ENCODE measurements around the gene PHRF1.

The PHRF1 gene

GRCh38 chr11:574632-575312, 1.5 kb upstream of the PHRF1 start:
- H3K9me3 Mint-ChIP-seq, result no peaks in the 10 kb centered on the region
- H3K36me3 Mint-ChIP-seq, result no peaks in the 10 kb centered on the region
- peaks cover 39% of the 10 kb centered on the region for H3K4me1 Mint-ChIP-seq
- peak overlapping the region; percentile 83 for H3K27ac Mint-ChIP-seq
- H3K4me3 Mint-ChIP-seq, result peak overlapping the region; percentile 84
- H3K27me3 Mint-ChIP-seq, result no peaks in the 10 kb centered on the region

- H3K4me3 Mint-ChIP-seq, result peak overlapping the region; percentile 84
- no peaks in the 10 kb centered on the region for H3K36me3 Mint-ChIP-seq
- peak overlapping the region; percentile 83 for H3K27ac Mint-ChIP-seq
- peaks cover 45% of the 10 kb centered on the region for H3K4me1 Mint-ChIP-seq
- H3K9me3 Mint-ChIP-seq, result no peaks in the 10 kb centered on the region
- no peaks in the 10 kb centered on the region for H3K27me3 Mint-ChIP-seq
Observed at GRCh38 chr11:575313-575995, 816 bp upstream of the PHRF1 start.

GRCh38 chr11:576811-577610, 741 bp downstream of the PHRF1 start:
- Mint-ChIP-seq H3K36me3 (no peaks in the 10 kb centered on the region), H3K4me1 (peaks cover 57% of the 10 kb centered on the region), H3K27ac (peak overlapping the region; percentile 87), H3K9me3 (no peaks in the 10 kb centered on the region), H3K27me3 (no peaks in the 10 kb centered on the region), H3K4me3 (peak overlapping the region; percentile 93)

GRCh38 chr11:577611-577894, 1.3 kb downstream of the PHRF1 start:
- Mint-ChIP-seq H3K4me1 (peaks cover 57% of the 10 kb centered on the region), H3K27me3 (no peaks in the 10 kb centered on the region), H3K27ac (peak overlapping the region; percentile 87), H3K36me3 (no peaks in the 10 kb centered on the region), H3K4me3 (peak overlapping the region; percentile 93), H3K9me3 (no peaks in the 10 kb centered on the region)

GRCh38 chr11:578276-579035, 2.2 kb downstream of the PHRF1 start:
- no peaks in the 10 kb centered on the region for H3K9me3 Mint-ChIP-seq
- peak overlapping the region; percentile 93 for H3K4me3 Mint-ChIP-seq
- no peaks in the 10 kb centered on the region for H3K27me3 Mint-ChIP-seq
- H3K27ac Mint-ChIP-seq, result peak overlapping the region; percentile 59
- peaks cover 57% of the 10 kb centered on the region for H3K4me1 Mint-ChIP-seq
- no peaks in the 10 kb centered on the region for H3K36me3 Mint-ChIP-seq

GRCh38 chr11:579830-580601, 3.7 kb downstream of the PHRF1 start:
- peaks cover 45% of the 10 kb centered on the region for H3K4me1 Mint-ChIP-seq
- H3K27ac Mint-ChIP-seq, result peak overlapping the region; percentile 25

GRCh38 chr11:581342-581741, 5.1 kb downstream of the PHRF1 start:
- Mint-ChIP-seq H3K4me1 (peaks cover 47% of the 10 kb centered on the region), H3K27me3 (no peaks in the 10 kb centered on the region), H3K27ac (no peak overlapping the region), H3K9me3 (no peaks in the 10 kb centered on the region), H3K36me3 (peaks cover 2% of the 10 kb centered on the region), H3K4me3 (no peak overlapping the region)

More at GRCh38 chr11:579830-580601, 3.7 kb downstream of the PHRF1 start:
- Mint-ChIP-seq H3K36me3 (no peaks in the 10 kb centered on the region), H3K27me3 (no peaks in the 10 kb centered on the region), H3K4me3 (peak overlapping the region; percentile 49), H3K9me3 (no peaks in the 10 kb centered on the region)

GRCh38 chr11:581752-582151, 5.5 kb downstream of the PHRF1 start:
- H3K27ac Mint-ChIP-seq, result no peak overlapping the region
- no peak overlapping the region for H3K4me3 Mint-ChIP-seq
- peaks cover 49% of the 10 kb centered on the region for H3K4me1 Mint-ChIP-seq
- H3K27me3 Mint-ChIP-seq, result no peaks in the 10 kb centered on the region
- no peaks in the 10 kb centered on the region for H3K9me3 Mint-ChIP-seq
- H3K36me3 Mint-ChIP-seq, result peaks cover 2% of the 10 kb centered on the region

- Mint-ChIP-seq H3K4me1 (peaks cover 48% of the 10 kb centered on the region), H3K4me3 (no peak overlapping the region)
Observed at GRCh38 chr11:584287-584686, 8.0 kb downstream of the PHRF1 start.

GRCh38 chr11:586376-587316, 10.4 kb downstream of the PHRF1 start:
- H3K4me1 Mint-ChIP-seq, result peaks cover 32% of the 10 kb centered on the region
- H3K4me3 Mint-ChIP-seq, result peak overlapping the region; percentile 19
- H3K36me3 Mint-ChIP-seq, result peaks cover 14% of the 10 kb centered on the region
- H3K27ac Mint-ChIP-seq, result peak overlapping the region; percentile 59
- H3K27me3 Mint-ChIP-seq, result no peaks in the 10 kb centered on the region
- H3K9me3 Mint-ChIP-seq, result no peaks in the 10 kb centered on the region

More at GRCh38 chr11:584287-584686, 8.0 kb downstream of the PHRF1 start:
- Mint-ChIP-seq H3K9me3 (no peaks in the 10 kb centered on the region), H3K36me3 (peaks cover 9% of the 10 kb centered on the region), H3K27me3 (no peaks in the 10 kb centered on the region), H3K27ac (no peak overlapping the region)

- Mint-ChIP-seq H3K4me3 (peak overlapping the region; percentile 87), H3K9me3 (no peaks in the 10 kb centered on the region), H3K4me1 (peaks cover 29% of the 10 kb centered on the region), H3K27me3 (no peaks in the 10 kb centered on the region), H3K36me3 (peaks cover 16% of the 10 kb centered on the region), H3K27ac (peak overlapping the region; percentile 91)
Observed at GRCh38 chr11:587546-587945, 11.3 kb downstream of the PHRF1 start.

GRCh38 chr11:587978-588380, 11.7 kb downstream of the PHRF1 start:
- H3K9me3 Mint-ChIP-seq, result no peaks in the 10 kb centered on the region
- no peaks in the 10 kb centered on the region for H3K27me3 Mint-ChIP-seq
- peak overlapping the region; percentile 91 for H3K27ac Mint-ChIP-seq
- H3K4me1 Mint-ChIP-seq, result peaks cover 29% of the 10 kb centered on the region
- H3K36me3 Mint-ChIP-seq, result peaks cover 16% of the 10 kb centered on the region
- H3K4me3 Mint-ChIP-seq, result peak overlapping the region; percentile 87

- H3K36me3 Mint-ChIP-seq, result peaks cover 21% of the 10 kb centered on the region
- no peaks in the 10 kb centered on the region for H3K9me3 Mint-ChIP-seq
- no peak overlapping the region for H3K4me3 Mint-ChIP-seq
- H3K27ac Mint-ChIP-seq, result peak overlapping the region; percentile 70
- peaks cover 29% of the 10 kb centered on the region for H3K4me1 Mint-ChIP-seq
- H3K27me3 Mint-ChIP-seq, result no peaks in the 10 kb centered on the region
Observed at GRCh38 chr11:589798-590197, 13.5 kb downstream of the PHRF1 start.

- H3K4me3 Mint-ChIP-seq, result no peak overlapping the region
- no peaks in the 10 kb centered on the region for H3K27me3 Mint-ChIP-seq
- peaks cover 28% of the 10 kb centered on the region for H3K4me1 Mint-ChIP-seq
- H3K9me3 Mint-ChIP-seq, result no peaks in the 10 kb centered on the region
- H3K27ac Mint-ChIP-seq, result peak overlapping the region; percentile 17
- peaks cover 21% of the 10 kb centered on the region for H3K36me3 Mint-ChIP-seq
Observed at GRCh38 chr11:590997-591396, 14.7 kb downstream of the PHRF1 start.
